ENCODE data around the gene TDRD1.

TDRD1 gene

DNA sequence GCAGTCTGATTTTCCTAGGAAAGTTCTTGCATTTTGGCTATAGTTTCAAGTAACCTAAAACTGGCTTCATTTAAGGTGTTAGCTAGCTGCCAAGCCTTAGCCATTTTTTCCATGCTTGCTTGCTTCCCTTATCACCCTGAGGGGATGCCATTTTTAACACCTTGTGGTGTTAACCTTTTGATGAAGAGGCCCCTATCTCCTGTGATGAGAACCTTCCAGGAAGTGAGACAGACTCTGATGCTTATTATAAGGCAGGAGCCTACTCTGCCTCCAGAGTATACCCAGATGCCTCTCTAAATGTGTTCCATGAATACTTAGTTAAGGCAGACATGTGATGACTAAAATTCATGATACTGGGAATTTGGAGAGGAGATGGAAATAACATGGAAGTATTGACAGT lies 55.0 kb downstream of the TDRD1 start:
- no peak for DNase-seq

DNA sequence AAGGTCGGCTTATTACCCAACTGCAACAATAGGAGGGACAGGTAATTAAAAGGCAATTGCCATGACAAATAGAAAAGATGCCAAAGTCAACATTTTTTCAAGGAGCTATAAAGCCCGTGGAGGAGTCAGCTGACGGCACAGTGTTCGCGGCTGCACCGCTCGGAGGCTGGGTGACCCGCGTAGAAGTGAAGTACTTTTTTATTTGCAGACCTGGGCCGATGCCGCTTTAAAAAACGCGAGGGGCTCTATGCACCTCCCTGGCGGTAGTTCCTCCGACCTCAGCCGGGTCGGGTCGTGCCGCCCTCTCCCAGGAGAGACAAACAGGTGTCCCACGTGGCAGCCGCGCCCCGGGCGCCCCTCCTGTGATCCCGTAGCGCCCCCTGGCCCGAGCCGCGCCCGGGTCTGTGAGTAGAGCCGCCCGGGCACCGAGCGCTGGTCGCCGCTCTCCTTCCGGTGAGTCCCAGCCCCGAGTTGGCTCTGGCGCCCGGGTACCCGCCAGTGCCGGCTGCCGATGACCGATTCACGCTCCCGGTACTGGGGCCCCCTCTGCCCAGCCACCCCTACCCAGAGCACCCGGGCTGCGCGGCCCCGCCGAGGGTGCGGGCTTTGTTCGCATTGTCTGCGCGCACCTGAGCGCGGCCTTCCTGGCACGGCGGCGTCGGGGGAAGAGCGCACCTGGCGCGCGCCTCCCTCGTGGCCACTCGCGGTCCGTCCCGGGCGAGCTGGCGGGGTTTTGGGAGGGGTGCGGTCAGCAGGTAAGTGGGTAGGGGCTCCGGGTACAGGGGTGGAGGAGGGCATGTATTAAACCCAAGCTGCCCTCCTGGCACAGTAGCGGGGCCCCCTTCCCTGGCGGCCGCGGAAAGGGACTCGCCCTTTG lies 60.2 kb downstream of the TDRD1 start, which contains the start of gene VWA2:
TSS of gene VWA2 (plus strand) at position 138 of the 877 bp plus-strand sequence. CDS start 9,460 bp downstream, outside the sequence.
- DNase-seq, result no peak

DNA sequence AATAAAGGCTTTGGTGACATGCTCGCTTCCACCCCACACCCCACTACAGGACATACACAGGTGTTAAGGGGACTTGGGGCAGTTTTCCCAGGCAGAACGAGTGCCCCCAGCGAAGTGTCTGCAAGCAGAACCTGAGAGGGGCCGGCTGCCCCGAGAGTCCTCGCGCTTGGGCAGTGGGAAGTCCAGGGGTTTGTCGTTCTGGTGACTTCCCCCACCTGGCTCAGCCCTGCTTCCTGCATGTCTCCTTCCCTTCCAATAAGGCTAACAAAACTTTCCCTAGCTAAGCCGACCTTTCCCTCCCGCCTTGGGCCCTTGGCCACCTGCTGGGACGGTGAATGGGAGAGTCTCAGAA lies 60.8 kb downstream of the TDRD1 start:
- no peak for DNase-seq

DNA sequence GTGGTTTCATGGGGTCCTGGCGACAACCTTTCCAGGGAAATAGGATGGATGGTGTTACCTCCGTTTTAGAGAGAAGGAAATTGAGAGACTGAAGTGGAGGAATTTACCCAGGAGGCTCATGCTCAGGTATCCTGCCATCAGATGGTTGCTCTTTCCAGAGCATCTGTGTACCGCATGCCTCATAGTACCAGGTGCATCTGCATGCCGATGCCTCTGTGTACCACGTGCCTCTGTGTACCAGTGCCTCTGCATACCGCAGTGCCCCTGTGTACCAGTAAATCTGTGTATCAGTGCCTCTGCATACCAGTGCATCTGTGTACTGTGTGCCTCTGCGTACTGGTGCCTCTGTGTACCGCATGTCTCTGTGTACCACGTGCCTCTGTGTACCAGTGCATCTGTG lies 63.1 kb downstream of the TDRD1 start:
- no peak for DNase-seq

DNA sequence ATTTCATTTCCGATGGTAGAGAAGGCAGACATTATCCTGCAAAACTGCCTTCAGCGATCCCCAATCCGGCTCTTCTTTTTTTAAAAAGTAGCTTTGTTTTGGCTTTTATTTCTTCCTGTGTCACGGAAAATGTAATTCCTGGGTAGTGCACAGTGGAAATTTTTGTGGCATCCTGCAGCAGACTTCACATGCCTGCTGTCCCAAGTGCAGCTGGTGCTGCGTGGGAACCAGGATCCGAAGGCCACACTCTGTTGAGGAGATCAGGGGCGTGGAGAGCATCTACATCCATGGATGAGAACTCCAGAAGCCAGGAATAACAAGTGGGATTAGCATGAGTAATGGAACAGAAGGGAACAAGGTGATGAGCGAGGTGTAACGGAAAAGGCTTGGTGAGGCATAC lies 64.5 kb downstream of the TDRD1 start:
- no peak for DNase-seq

DNA sequence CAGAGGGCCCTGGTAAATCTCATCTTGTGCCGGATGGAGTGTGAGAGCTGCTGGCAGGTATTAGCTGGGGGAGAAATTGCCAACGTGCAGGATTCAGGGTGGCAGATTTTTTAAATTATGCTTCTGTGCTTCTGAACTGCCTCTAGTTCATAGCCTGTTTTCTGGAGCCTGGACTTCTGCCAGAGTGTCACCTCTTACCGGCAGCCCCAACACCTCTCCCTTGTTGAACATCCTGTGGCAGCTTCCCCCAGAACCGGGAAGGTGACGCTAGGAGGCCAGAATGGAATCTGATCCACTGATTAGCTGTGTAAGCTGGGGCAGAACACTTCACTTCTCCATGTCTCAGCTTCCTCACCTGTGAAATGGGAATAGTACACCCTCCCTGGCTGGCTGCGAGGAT lies 65.0 kb downstream of the TDRD1 start:
- no peak for DNase-seq

DNA sequence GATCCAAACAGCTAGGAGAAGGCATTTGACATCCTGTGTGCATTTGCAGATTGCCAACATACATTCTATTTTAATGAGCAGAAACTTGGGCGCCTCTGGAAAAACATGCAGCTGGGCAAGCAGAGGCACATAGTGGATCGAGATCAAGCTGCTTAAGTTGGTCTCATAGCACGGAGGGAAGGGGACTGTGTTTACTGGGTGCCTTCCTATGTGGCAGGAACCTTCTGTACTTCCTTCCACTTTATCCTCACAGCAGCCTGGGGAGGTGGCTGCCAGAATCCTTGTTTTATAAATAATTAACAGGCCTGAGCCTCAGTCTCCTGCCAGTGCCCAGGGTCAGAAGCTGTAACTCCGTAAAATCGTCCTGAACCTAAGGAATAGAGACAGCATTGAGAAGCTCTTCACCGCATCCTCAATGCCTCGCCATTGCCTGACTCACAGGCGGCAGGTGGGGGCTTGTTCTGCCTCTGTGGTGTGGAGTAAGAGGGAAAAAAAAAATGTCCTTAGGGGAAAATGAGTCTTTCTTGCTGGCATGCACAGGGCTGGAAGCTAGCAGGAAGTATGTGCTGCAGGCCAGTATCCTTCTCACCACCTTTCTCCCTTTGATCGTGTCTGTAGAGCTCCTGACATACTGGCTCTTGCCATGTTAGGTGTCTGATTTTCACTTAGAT lies 66.1 kb downstream of the TDRD1 start:
- DNase-seq, result no peak

DNA sequence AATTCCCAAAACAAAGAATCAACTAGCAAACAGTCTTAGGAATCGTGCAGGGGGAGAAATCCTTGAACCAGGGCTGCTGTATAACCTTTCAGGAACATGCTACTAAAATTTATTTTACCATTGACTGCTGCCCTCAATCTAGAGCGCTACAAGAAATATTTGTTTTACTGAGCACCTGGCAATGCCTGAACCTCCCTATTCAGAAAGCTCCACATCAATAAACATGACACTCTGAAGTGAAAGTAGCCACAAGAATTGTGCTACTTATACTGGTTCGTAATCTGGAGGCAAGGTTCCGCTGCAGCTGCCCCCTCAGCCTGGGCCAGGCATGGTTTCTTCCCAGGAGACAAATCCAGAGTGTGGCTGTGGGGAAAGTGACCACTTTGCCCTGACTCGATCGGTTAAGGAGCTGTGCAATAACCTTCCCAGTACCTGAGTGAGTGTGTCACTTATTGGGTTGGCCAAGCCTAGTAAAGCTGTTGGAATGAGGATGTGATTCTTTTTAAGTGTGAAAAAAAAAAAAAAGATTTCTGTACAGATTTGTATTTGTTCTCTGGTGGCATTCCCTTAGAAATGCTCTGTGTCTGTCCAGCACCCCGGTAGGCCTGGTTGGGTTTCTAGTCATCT lies 67.6 kb downstream of the TDRD1 start:
- no peak for DNase-seq

DNA sequence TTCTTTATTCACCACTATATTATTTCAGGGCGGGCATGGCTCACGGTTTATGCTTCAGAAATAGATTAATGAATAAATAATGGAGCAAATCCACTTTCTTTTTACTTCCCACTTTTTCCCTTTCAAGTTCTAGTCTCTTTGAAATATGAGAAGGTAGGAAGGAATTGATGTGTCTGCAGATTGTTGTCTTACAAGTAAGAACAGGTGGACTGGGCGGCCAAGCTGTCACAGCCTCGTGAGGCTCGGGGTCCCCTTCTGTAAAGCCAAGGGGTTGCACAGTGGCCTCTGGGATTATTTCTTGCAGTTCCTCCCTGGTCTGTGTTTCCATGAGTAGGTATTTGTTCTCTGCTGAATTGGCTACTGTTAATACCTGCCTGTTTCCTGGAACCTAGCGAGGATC lies 71.1 kb downstream of the TDRD1 start:
- no peak for DNase-seq

DNA sequence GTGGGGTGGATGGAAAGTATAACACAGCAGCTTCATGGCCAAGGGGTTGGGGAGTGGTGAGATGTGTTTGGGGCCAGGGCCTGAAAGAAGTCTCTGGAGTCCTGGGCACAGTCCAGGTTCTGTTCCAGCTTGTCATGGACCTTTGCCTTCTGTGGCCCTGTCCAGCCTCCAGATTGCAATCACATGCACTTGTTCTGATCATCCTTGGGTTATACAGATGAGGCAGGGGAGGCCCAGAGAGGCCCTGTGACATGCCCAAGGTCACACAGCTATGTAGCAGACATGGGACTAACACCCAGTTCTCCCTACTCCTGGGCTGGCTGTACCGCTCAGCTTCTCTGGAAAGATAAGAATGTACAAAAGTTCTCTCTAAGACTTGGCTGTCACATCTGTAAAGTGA lies 71.6 kb downstream of the TDRD1 start:
- DNase-seq, result no peak

DNA sequence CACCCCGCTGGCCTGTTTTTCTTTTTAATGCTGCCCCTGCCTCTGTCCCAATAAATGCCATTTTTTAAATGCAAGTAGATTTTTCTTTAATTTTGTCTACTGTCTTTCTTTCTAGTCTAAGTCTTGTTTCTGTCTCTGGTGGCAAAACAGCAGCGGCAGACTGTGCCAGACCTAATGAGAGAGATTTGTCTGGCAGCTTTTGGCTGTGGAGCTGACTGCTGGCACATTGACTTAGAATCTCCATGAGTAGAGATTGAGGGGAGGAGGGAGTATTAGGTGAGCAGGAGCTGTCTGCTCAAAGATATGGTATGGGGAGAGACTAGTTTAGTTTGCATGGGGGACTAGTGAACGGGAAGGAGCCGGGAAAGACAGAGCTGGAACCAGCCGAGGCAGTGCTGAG lies 72.9 kb downstream of the TDRD1 start:
- no peak for DNase-seq

DNA sequence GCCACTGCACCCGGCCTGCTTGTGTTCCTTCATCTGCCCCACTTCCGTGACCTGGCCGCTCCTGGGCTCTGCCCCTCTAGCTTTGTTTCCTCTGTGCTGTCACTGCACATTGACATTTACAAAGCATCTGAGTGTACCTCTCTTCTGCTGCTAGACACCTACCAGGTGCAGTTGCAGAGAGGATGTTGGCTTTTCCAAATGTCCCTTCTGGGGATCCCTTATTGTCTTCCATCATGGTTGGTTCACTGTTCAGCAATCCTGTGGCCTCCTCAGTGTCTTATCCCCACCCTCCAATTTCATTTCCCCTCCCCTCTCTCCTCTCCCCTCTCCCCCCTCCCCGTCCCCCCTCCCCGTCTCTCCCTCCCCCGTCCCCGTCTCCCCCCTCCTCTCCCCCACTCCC lies 73.7 kb downstream of the TDRD1 start:
- DNase-seq, result no peak

DNA sequence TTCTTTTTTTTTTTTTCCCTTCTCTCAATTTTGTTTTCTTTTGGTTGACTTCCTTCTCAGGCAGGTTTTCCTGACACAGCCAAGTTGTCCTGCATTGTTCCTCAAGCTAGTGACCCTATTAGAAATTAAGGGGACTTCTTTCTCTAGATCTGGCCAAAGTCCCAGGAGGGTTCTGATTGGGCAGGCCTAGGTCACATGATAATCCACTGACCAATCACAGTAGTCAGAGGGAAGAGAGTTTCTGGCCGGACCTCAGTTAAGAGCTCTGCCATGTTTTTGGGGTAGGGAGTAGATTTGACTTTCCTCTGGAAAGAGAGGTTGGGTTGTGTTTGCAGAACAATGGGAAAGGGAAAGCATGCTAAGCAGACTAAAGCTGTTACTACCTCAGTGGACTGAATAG lies 76.1 kb downstream of the TDRD1 start:
- no peak for DNase-seq

DNA sequence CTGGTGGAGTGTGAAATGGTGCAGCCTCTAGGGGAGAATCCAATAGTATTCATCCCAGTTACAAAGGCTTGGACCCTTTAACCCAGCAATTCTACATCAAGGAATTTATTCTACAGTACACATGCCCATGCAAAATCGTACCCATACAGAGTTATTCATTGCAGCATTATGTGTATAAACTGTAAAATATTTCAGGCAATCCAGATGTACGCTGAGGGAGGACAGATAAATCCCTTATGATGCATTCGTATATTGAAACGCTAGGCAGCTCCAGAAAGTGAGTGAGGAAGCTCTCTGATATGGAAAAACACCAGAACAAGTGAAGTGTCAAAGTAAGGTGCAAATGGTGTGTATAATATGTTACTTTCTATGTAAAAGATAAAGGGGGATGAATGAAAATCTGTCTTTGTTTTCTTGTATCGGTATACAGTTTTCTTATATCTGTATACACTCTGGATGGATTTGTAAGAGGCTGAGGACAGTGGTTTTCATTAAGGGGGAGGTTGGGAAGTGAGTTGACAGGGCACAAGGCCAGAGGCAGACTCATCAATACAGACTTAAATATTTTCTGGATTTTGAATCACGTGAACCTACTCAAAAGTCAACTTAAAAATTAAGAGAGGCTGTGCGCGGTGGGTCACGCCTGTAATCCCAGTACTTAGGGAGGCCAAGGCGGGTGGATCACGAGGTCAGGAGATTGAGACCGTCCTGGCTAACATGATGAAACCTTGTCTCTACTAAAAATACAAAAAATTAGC lies 77.0 kb downstream of the TDRD1 start:
- no peak for DNase-seq

DNA sequence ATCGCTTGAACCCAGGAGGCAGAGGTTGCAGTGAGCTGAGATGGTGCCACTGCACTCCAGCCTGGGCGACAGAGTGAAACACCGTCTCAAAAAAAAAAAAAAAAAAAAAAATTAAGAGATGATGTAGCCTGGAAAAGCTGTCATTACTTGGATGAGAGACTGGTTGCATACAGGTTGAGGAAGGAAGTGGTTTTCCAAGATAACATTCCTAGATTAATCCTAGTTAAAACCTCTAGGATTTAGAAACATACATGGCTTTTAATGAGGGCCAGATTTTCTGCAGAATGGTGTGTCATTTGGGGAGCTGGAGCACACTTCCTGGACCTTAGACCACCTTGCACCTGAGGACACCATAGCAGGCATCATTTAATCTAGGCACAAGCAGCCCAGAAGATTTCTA lies 77.7 kb downstream of the TDRD1 start:
- no peak for DNase-seq

DNA sequence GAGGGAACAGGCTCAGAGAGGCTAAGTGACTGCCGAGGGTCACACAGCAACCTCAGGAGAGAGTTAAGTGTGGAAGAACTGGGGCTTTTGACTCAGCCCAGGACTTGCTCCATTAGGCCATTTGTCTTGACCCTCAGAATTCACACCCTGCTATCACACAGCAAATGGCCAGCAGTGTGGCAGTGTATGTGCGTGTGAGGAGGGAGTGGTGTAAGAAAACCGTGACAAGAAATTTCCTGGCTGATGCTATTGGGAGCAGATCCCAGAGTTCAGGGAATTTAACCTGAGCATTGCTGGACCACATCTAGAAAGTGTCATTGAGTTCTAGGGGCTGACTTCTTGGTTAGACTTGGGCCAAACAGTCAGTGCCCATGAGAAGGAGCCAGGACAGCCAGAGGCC lies 78.3 kb downstream of the TDRD1 start:
- DNase-seq, result no peak

DNA sequence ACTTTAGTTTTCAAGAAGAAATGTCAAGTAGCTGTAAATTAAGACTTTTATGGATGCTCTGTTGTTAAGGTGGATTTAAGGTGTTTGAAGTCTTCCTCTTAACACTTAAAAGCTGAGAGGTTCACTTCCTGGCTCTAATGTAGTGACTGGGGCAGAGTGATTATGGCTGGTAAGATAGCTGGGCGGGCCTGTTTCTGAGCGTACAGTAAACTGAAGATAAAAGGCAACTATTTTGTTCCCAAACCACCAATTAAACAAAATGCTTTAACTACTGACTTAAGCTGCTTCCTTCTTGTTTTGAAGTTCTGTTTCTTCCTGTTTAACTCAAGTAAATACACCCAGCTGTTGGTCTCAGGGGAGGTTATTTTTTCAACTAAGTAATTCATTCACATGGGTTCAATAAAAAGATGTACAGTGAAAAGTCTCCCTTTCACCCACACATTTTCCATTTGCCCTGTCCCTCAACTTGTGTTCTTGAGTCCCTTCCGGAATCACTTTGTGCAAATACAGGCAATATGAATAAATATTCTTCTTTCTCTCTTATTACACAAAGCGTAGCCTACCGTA lies 79.2 kb downstream of the TDRD1 start:
- no peak for DNase-seq

DNA sequence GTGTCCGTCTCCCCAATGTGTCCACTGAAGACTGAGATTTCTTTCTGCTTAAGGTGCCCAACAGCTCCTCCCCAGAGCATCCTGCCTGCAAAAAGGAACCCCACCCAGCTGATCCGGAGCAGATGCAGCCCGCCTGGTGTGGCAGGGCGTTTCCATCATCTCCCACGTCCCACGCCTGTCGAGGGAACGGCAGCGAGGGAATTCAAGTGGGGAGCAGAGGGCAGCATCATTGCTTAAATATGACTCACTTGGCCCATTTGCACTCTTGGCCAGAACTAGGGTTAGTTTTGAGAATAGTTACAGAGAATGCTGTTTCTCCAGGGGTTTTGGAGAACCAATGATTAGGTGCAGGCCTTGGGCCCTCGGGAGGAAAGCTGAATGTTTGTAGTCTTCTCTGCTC lies 80.7 kb downstream of the TDRD1 start:
- no peak for DNase-seq

DNA sequence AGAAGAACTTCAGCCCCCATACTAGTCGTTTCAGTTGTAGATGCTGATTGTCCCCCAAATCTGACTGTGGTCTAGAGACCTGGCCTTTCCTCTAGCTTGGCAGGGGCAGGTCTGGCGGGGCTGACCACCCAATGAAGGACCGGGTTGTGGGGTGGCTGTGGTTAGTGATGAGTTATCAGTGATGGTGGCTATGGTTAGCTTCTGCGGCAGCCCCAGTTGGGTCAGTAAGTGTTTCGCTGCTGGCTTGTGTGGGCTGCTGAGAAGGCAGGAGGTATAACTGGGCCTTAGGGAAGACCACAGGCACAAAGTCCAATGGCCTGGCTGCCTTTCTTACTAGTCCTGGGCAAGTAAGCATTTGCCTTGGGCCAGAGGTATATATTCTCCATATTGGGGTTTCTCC lies 81.2 kb downstream of the TDRD1 start:
- no peak for DNase-seq

DNA sequence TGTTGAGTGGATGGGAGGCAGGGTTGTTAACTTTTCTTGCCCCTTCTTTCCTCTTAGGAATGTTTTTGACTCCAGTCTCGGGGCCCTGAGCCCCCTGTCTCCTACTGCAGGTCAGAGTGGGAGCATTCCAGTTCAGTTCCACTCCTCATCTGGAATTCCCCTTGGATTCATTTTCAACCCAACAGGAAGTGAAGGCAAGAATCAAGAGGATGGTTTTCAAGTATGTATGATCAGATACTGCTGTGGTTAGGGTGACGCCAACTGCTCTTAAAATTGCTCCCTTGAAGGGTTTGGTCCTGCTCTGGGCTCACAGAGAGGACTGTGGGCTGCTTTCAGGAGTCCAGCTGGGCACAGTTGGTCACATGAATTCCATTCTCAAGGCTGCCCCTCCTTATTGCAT lies 81.9 kb downstream of the TDRD1 start:
- DNase-seq, result no peak

DNA sequence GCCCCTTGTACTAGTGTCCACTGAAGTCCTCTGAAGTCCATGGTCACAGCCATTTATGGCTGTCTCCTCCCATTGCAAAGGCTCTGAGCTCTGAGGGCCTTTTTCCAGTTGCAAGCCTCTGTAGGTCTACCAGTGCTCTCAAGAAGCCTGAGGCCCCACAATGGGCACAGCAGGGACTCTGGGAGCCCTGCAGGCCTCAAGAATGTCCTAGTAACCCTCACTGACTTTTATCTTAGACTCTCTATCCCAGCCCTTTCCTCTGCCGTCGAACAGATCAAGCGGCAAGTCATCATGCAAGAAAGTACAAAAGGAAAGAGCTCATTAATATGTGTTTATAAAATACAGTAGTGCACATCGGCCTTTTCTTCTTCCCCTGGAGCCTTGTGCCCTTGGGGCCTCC lies 83.3 kb downstream of the TDRD1 start:
- no peak for DNase-seq

DNA sequence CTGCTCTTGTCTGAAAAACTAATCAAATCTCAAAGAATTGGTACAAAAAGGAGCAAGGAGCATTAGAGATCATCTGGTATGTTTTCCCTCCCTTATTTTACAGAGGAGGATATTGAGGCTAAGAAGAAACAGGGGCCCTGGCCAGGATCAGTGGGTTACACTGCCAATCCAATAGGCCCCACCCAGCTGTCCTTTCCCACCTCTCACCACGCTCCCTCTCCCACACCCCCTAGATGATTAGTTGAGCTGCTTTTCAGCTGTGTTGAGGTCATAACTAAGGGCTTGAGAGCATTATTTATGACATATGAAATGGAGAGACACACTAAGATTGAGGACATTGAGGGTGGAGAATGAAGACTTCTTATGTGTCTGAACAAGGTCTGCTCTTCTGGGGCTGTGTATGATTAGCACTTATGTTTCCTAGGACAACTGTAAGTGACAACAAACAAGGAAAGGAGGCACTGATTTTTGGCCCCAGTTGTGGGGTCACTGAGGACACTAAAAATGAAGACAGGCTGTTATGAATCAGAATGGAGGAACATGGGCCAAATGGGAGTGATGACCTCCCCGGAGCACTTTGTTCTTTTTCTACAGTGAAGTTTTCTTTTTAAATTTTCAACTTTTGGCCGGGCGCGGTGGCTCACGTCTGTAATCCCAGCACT lies 86.4 kb downstream of the TDRD1 start:
- DNase-seq, result no peak

DNA sequence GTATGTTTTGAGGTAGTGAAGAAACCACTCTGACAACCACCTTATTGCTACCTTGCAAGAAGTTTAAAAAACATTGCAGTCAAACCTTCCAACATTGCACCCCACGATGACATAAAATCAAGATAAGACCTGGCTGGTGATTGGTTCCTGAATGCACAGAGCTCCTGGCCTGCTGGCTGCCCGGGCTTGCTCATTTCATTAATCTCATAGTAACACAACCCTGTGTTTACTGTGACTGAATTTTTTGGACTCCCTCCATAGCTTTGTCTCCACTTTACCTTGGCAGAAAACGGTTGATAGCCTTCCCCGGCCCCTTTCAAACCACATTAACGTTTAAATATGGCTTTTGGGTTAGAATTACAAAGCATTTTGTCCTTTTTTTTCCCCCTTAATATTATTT lies 87.4 kb downstream of the TDRD1 start:
- DNase-seq, result no peak

All from stimulated activated CD4-positive, alpha-beta T cell treated with anti-CD3 and anti-CD28 coated beads, Interleukin-4, amount 100 ng/mL, for 24 hours (primary cell).